AG04450 (cell line): ENCODE measurements around the gene CLCN4. TPM values are rescaled to one million over a fixed set of nuclear protein-coding genes. Genes with fewer than 3 reads are reported as not detected.
A peak's percentile ranks its signal among the peaks of the same experiment; 100 is the strongest.

Source experiments
- CTCF ChIA-PET: fragments of 300-600, 350-600 bp; formaldehyde crosslinking; extraction: SDS; loops from one replicate; lab custom pipeline; 2022; ENCODE audit warnings: antibody characterized with exemption, inconsistent platforms; lab: Charles Lee
- POLR2A ChIA-PET: fragments of 350-600 bp; formaldehyde crosslinking; extraction: SDS; loops from one replicate; lab custom pipeline; 2021; ENCODE audit warnings: antibody characterized with exemption, inconsistent platforms; lab: Yijun Ruan, JAX
- DNase-seq: peaks from one replicate; pipeline ENCODE4 v3.0.0-alpha.2; 2011; ENCODE audit warnings: low read depth, low spot score
- H3K27ac ChIP-seq: one replicate; pipeline ENCODE4 v1.5.1; 2012; ENCODE audit warnings: low read depth, low read length, control low read depth
- H3K27me3 ChIP-seq: one replicate; pipeline ENCODE4 v1.6.0; 2012; ENCODE audit warnings: low read length; ENCODE audit not compliant: control insufficient read depth, insufficient read depth
- H3K4me3 ChIP-seq: 2 replicates; pipeline ENCODE4 v1.5.1; 2011; ENCODE audit warnings: mild to moderate bottlenecking, low read depth, low read length, control low read depth
- H3K9me3 ChIP-seq: 2 replicates; pipeline ENCODE4 v1.5.1; 2012; ENCODE audit warnings: low read length; ENCODE audit not compliant: control insufficient read depth, insufficient read depth
- polyA plus RNA-seq: library from polyadenylated mRNA; depleted of rRNA; stranded (reverse); fragments of >200 nt; gene quantifications from 2 replicates; pipeline ENCODE4 v1.2.3, GENCODE V29; 2011
- TF ChIP-seq, protein P1 (sequence below): IDR thresholded peaks from 2 replicates; pipeline ENCODE4 v1.5.1; 2011; ENCODE audit warnings: low read depth, low read length, control low read depth, inconsistent platforms

Gene CLCN4
- polyA plus RNA-seq, 1 experiment, result 1.5 TPM

DNA sequence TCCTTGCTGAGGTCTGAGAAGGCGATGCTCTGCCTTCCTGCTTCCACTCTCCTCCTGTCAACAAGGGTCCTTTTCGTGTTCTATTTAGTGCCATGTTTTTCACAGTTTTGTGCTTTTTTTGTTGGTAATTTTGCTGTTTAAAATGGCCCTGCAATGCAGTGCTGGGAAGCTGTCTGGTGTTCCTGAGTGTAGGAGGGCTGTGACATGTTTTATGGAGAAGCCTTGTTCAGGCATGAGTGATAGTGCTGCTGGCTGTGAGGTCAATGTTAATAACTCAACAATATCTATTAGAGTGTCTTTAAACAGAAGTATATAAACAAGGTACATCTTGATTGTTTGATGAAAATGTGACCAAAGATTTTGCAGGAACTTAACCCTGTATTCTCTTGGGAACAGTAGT lies 27.6 kb downstream of the CLCN4 start:
- Histone ChIP-seq H3K27me3 (no peaks in the 10 kb centered on the region), H3K9me3 (no peaks in the 10 kb centered on the region), H3K27ac (no peak overlapping the region), H3K4me3 (no peak overlapping the region)
- ChIA-PET CTCF (no interaction called here), POLR2A (no interaction called here)
- DNase-seq, result no peak
- TF ChIP-seq, protein P1, sequence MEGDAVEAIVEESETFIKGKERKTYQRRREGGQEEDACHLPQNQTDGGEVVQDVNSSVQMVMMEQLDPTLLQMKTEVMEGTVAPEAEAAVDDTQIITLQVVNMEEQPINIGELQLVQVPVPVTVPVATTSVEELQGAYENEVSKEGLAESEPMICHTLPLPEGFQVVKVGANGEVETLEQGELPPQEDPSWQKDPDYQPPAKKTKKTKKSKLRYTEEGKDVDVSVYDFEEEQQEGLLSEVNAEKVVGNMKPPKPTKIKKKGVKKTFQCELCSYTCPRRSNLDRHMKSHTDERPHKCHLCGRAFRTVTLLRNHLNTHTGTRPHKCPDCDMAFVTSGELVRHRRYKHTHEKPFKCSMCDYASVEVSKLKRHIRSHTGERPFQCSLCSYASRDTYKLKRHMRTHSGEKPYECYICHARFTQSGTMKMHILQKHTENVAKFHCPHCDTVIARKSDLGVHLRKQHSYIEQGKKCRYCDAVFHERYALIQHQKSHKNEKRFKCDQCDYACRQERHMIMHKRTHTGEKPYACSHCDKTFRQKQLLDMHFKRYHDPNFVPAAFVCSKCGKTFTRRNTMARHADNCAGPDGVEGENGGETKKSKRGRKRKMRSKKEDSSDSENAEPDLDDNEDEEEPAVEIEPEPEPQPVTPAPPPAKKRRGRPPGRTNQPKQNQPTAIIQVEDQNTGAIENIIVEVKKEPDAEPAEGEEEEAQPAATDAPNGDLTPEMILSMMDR, result no peak

DNA sequence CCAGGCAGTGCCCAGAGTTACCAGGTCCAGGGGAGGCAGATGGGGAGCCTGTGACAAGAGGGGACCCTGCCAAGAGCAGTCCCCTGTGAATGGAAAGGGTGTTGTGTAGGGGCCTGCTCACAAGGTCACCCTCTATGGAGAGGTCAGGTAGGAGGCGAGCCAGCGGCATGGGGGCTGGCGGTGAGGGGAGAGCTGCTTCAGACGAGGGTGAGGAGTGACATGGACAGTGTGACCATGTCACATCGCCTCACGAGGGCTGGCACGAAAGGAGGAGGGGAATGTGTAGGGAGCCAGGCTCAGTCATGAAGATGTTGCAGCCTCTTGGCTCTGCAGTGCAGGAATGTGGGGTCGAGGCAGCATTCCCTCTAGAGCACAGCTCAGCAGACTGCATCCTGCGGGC lies 29.6 kb downstream of the CLCN4 start:
- TF ChIP-seq, protein P1, result no peak
- H3K27me3 ChIP-seq, result no peaks in the 10 kb centered on the region
- no peak overlapping the region for H3K4me3 ChIP-seq
- H3K27ac ChIP-seq, result no peak overlapping the region
- POLR2A ChIA-PET, result no interaction called here
- CTCF ChIA-PET, result interaction anchor here (1.8 kb wide), 1 partner anchor 951 kb away, joined by 6 read pairs; no protein-coding TSS in a partner anchor
- H3K9me3 ChIP-seq, result no peaks in the 10 kb centered on the region
- no peak for DNase-seq

DNA sequence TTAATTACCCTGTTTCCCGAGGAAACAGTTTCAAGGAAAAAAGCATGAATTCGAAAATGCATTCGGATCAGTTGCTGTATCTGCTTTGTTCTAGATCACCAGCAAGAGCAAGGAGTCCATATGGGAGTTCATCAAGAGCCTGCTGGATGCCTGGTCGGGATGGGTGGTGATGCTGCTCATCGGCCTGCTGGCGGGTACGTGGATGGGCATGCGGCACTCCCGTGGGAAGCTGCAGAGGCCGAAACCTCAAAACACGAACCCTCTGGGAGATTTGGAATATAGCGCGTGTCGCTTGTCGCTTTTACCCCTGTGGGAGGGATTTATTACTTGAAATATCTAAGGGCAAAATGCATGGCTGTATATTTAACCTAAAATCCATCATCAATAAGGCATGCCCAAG lies 30.6 kb downstream of the CLCN4 start:
- no peaks in the 10 kb centered on the region for H3K9me3 ChIP-seq
- CTCF ChIA-PET, result interaction anchor here (1.8 kb wide), 1 partner anchor 950 kb away, joined by 6 read pairs; no protein-coding TSS in a partner anchor
- no peak overlapping the region for H3K27ac ChIP-seq
- DNase-seq, result no peak
- POLR2A ChIA-PET, result no interaction called here
- TF ChIP-seq, protein P1, result no peak
- no peaks in the 10 kb centered on the region for H3K27me3 ChIP-seq
- H3K4me3 ChIP-seq, result no peak overlapping the region

DNA sequence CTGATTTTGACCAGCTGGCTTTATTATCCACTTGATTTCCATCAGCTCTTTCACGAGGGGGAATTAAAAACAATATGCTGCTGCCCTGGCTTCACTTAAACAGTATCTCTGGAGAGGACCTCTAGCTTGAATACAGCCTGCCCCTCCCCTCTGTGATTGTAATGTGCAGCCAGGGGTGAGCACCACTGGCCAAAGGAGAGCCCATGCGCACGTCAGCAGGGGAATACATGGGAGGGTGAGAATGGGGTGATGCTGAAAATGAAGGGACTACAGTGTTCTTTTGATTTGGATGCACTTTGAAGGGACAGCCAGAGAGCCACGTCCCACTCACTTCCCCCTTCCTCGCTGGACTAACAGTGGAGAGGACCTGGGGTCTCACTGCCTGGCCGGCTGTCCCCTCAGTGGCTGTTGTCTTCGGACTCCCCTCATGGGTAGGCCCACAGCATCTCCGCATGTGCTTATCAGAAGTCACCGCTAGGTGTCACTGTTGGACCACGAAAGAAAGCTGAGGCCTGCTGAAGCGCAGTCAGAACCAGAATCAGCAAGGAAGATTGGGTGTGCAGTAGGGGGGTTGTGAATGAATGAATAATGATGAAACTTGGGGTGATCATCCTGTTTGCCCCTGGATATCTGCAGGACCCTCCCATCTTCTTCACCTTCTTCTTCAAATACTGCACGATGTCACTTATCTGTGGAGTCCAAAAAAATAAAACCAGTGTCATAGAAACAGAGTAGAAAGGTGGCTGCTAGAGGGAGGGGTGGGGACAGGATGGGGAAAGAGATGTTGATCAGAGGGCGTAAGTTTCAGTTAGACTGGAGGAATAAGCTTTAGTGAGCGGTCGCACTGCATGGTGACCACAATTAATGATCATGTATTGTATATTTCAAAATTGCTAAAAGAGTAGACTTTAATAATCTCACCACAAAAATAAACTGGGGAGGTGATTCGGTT lies 32.8 kb downstream of the CLCN4 start:
- no peaks in the 10 kb centered on the region for H3K9me3 ChIP-seq
- H3K4me3 ChIP-seq, result no peak overlapping the region
- H3K27me3 ChIP-seq, result no peaks in the 10 kb centered on the region
- DNase-seq, result no peak
- TF ChIP-seq, protein P1, result peak; percentile 58
- ChIA-PET CTCF (interaction anchor here (0.5 to 3.3 kb wide), 62 partner anchors 10 to 1342 kb away, joined by 3 to 80 read pairs (median 4); partner anchors contain the start of gene MID1), POLR2A (no interaction called here)
- H3K27ac ChIP-seq, result no peak overlapping the region

DNA sequence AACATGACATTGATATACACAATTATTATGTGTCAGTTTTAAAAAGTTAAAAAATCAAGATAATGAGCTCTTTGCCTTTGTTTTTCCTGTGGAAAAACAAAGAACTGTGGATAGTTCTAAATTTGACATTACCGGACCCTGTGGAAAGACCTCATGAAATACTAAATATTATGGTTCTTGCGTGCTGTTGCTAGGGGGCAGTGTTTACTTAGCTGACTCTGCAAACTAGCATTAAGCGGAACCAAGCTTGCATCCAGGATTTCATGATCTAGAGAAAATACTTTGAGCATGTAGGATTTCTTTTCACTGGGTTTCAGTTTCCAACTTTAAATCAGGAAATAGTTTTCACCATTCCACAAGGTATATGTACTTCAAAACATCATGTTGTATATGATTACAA lies 33.6 kb downstream of the CLCN4 start:
- peak; percentile 55 for DNase-seq
- POLR2A ChIA-PET, result no interaction called here
- TF ChIP-seq, protein P1, result peak; percentile 59
- CTCF ChIA-PET, result interaction anchor here (0.5 to 3.3 kb wide), 66 partner anchors 9 to 1341 kb away, joined by 3 to 80 read pairs (median 4); partner anchors contain the start of gene MID1
- Histone ChIP-seq H3K4me3 (no peak overlapping the region), H3K9me3 (no peaks in the 10 kb centered on the region), H3K27me3 (no peaks in the 10 kb centered on the region), H3K27ac (no peak overlapping the region)
